SK-MEL-5 (cell line): Measurements from ENCODE around the gene AGBL1. TPM values are rescaled to one million over a fixed set of nuclear protein-coding genes. Genes with fewer than 3 reads are reported as not detected.

Source experiments
- DNase-seq: peaks from one replicate; pipeline ENCODE4 v3.0.0-alpha.2; 2016; ENCODE audit warnings: low read depth, low spot score
- in situ Hi-C: cut with HindIII; loops from 2 replicates; pipeline ENCODE4 v1.10.0; 2016; ENCODE audit warnings: low sequenced_read_pairs, high pct_unique_total_duplicates, low pct_unique_long_range_greater_than_20kb
- total RNA-seq: library from RNA; depleted of rRNA; stranded (reverse); fragments of >200 nt; shearing (Covaris generic); gene quantifications from 2 replicates; pipeline ENCODE4 v1.2.3, GENCODE V29; 2014

AGBL1 gene
- total RNA-seq, 1 experiment from 2014 or later = not detected

DNA sequence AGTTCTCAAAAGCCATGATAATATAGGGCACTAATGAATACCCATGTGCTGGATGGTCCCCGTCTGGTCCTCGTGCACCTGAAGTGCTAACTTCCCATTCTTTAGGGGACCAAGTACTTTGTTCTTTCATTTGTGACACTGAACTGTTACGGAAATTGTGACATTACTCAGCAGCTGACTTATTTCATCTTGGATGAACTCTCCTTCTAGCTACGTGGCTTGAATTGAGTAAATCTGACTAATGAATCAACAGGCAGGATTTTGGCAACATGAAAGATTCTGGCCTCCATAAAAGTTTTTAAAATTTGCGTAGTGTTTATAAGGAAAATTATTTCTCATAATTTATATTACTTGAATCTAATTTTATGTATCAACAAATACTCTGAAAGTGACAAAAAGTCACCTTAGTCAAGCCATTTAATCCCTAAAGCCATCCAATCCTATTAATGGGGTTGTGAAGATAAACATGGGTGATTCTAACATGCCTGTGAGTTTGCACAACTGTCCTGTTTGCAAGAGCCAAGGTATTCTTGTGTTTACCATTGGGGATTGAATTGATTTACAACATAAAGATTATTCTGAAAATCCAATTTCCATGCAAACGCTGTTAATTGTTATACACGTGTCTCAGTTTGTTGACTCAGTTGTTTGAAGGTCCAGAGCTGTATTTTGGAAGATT, 119.9 kb downstream of the AGBL1 start:
- in situ Hi-C loops = no loop called here
- no peak for DNase-seq

DNA sequence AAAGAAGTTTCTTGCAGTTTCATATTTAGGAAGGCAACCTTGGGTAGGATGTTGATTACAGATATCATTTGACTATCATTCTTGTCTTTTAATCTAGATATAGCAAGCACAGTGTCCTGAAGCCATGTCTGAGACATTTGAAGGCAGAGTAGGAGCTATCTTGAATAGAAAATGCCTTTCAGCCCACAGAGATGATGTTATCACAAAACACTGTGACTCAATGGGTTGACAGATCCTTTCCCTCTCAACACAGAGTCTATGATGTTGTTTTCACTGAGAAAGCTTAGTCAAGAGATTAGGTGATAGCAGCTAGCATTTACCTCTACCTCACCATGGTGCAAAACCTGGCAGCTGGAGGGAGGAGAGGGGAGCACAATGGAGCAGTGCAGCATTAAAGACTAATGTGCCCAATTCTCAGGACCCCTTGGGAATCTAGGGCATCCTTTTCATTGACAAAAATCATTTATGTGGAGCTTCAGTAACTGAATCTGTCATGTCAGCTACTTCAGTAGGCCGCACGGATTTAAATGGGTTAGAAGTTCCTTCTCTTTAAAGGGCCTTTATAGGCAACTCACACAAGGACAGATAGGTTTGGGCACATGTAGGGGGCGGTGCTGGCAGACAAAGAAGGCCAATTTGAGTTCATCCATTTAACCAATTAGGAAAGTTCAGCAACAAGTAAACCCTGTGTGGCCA, 121.8 kb downstream of the AGBL1 start:
- in situ Hi-C loops = no loop called here
- DNase-seq = no peak

DNA sequence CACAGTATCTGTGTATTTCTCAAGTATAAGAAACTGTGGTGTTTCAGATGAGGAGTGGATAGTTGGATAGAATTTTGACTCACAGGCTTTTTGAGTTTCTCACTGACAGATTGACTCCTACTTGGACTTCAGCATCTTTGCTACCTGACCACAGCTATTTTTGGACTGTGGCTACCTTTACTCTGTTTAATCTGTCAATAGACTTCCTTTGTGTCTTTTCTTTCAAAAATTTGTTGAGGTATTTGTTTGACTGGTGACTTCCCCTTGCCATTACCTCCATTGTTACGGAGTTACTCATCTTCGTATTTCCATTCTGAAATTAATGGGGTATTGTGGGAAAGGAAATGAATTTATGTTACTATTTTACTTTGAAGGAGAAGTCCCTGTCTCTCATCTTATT, 123.8 kb downstream of the AGBL1 start:
- no peak for DNase-seq
- in situ Hi-C loops = no loop called here

DNA sequence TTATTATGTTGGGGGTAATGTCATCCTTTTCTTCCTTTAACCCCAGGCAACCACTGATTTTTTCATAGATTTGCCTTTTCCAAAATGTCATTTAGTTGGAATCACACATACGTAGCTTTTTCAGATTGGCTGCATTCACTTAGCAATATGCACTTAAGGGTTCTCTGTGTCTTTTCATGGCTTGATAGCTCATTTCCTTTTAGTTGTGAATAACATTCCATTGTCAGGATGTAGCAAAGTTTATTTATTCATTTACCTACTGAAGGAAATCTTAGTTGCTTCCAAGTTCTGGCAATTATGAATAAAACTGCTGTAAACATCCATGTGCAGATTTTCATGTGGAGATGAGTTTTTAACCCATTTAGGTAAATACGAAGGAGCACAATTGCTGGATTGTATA, 125.4 kb downstream of the AGBL1 start:
- in situ Hi-C loops = no loop called here

DNA sequence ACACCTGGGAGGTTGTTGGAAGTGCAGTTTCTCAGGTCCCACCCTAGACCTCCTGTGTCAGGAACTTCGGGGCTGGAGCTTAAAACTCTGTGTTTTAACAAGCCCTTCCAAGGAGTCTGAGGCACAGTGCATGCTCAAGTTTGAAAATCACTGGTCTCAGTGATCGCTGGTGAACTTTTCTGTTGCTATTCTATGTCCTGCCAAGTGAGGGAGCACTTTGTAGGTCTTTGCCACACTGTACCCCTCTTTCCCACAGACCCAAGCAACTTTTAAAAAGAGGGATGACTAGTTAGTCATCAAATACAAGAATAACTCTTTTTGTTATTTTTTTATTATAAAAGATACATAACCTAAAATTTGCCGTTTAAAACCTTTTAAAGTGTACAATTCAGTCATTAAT, 133.7 kb downstream of the AGBL1 start:
- DNase-seq = peak; percentile 12
- in situ Hi-C loops = no loop called here

More for the DNA sequence above, 125.4 kb downstream of the AGBL1 start:
- DNase-seq = no peak

DNA sequence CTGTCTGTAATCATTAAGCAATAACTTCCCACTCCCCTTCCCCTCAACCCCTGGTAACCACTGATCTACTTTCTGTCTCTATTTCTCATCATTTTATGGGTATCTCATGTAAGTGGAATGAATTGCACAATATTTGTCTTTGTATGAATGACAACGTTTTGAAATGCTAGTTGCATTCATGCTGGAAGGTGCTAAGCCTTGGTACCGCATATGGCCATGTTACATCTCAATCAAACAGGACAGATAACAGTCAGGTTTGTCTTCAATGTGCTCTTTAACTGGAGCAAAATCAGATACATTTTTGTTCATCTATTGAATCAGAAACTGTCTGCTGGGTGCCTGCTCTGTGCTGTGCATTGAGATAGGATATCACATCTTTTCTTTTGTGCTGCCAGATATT, 134.2 kb downstream of the AGBL1 start:
- in situ Hi-C loops = no loop called here
- no peak for DNase-seq

DNA sequence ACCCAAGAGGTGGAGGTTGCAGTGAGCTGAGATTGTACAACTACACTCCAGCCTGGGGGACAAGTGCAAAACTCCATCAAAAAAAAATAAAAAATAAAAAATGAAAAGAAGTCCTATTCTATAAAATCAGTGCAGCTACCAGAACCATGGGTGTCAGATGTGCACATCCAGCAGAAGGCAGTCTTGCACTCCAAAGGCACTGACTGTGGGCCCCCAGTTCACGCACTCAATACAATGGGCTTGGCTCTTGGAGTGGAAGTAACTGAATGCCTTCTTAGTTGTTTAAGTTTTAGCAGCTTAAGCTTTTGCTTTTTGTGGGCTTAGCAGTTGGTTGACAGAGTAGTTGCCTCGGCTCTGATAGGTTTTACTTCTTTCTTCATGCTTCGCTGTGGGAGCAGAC, 141.4 kb downstream of the AGBL1 start:
- DNase-seq = no peak
- in situ Hi-C loops = no loop called here

DNA sequence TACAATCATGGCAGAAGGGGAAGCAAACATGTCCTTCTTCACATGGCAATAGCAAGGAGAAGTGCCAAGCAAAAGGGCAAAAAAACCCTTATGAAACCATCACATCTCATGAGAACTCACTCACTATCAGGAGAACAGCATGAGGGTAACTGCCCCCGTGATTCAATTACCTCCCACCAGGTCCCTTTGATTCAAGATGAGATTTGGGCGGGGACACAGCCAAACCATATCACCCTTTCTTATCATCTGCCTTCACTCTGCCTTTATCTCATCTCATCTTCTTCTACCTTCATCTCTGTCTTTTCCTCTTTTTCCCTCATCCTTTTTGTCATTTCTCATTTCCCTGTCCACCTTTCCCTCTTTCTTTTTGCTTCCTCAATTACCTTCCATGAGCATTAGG, 149.6 kb downstream of the AGBL1 start:
- no peak for DNase-seq
- in situ Hi-C loops = no loop called here

DNA sequence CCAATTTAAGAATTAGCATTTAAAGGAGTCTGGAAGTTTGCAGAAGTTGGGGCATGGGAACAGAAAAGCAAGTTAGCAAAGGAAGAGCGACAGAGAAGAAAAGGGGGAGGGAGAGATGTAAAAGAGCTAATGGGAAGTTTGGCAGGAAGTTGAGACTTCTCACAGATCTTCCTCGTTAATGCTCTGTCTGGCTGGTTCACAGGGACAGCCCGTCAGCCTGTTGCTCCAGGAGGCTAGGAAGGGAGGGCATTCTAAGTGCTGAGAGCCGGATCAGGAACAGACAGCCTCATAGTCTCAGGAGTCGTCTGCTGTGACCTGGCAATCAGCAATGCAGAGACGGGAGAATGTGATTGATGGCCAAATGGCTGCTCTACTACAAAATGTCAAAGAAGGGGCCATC, 150.3 kb downstream of the AGBL1 start:
- DNase-seq = no peak
- in situ Hi-C loops = no loop called here

DNA sequence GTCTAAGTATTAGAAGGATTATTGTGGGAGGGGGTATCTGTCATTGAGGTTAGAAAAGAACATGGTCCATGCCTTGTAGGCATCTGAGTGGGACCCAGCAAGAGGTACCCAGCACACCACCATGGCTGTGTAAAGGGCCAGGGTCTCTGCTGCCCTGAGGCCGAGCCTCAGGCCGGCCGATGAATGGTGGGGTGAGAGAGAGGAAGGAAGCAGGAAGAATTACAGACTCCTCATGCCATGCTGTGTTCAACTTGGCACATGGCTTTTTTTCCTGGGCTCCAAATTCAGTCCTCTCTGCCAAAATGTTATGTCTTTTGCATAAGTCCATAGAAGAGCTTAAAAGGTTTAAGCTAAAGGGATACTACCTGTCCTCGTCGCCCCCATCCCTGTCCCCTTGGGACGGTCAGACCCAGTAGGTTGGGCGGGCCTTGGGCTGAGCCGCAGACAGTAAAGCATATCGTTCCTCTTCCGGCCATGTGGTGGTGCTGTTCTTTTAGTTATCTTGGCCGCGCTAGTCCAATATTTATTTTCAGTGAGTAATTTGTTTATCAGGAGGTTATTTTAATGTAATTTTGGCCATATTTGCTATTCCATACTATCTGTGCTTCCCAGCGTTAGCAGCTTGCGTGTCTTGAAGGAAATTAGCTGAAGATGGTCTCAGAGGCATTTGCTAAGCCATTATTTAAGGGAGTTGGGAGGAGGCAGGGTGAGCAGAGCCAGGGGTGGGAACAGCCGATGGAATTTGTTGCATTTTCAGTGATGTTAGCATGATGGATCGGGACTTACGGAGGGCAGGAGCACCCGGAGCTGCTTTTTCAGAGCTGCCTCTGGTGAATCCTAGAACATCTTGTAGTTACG, 152.4 kb downstream of the AGBL1 start:
- peak; percentile 66 for DNase-seq

DNA sequence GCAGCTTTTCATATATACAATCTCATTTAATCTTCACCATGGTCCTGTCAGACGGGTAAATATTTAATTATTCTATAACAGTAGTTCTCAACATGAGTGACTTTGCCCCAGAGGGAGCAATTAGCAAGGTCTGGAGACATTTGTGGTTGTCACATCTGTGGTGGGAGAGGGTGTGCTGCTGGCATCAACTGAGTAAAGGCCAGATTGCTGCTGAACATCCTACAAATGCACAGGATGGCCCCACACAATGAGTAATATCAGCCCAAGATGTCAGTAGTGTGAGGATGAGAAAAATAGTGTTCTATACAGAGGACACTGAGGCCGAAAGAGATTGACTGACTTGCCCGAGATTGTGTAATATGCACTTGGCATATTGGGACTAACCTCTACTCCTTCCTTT, 156.0 kb downstream of the AGBL1 start:
- DNase-seq = no peak
- in situ Hi-C loops = no loop called here

More for the DNA sequence above, 152.4 kb downstream of the AGBL1 start:
- in situ Hi-C loops = no loop called here

DNA sequence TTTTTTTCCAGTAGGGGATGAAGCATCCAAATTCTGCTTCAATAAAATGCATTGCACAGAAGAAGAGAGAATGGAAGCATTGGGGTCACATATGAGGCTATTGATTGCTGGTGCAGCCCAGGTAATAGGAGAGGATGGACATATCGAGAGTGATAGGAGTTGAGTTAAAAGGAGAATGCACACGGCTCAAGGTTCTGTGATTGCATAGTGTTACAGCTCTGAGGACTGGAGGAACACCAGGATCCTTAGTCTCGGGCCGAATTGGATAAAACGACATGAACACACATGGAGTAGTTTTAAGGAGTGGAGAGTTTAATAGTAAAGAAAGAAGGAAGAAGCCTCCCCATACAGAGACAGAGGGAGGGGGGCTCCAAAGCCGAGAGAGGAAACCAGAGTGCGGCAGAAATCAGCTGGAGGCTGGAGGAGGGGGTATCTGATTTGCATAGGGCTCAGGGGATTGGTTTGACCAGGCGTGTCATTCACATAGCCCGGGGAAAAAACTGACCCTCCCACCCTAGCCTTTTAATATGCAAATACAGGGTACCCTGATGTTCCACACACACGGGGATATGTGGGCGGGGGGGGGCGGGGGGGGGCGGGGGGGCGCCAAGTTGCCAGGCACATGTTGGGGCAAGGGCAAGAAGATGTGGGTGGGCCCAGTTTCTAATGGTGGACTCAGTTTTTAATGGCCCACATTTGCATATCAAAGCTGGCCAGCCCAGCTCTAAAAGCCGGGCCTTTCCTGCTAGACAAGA, 156.9 kb downstream of the AGBL1 start:
- in situ Hi-C loops = no loop called here
- no peak for DNase-seq

DNA sequence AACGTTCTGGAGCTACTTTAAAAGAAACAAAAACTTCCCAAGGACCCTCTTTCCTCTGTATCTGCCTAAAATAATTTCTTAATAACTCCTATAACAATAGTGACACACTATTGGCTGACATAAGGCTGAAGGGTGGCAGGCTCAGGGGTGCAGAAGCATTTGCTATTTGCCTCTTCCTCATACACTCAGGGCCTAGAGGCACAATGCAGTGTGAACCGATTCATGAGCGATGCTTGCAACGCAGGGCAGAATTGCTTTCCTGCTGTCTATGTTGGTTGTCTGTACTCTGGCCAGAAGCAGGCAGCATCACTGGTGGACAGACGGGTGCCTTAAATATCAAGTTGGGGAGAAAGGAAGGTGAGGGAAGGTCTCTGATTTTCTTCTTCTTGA, 157.4 kb downstream of the AGBL1 start:
- in situ Hi-C loops = no loop called here
- DNase-seq = no peak

DNA sequence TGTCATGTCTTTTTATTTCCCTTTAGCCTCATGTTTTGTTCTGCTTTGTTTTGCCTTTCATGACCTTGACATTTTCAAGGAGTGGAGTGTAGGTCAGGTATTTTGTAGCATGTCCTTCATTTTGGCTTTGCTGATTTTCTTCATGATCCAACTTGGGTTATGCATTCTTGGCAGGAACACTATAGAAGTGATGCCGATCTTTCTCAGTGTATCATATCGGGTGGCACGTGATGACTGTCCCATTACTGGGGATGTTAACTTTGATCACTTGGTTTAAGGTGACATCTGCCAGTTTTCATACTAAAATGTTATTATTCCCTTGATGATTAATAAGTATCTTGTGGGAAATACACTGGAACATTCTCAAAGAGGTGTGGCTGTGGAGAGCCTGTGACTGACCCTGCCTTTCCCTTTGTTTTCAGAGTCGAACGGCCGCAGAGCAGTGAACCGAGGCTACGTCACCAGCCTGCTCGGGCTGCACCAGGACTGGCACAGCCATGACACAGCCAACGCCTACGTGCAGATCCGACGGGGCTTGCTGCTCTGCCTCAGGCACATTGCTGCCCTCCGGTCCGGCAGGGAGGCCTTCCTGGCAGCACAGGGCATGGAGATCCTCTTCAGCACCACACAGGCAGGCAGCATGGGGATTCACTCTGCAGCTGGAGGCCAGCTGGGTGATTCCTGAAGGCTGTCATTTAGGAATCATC, 167.7 kb downstream of the AGBL1 start:
- in situ Hi-C loops = no loop called here
- DNase-seq = no peak

DNA sequence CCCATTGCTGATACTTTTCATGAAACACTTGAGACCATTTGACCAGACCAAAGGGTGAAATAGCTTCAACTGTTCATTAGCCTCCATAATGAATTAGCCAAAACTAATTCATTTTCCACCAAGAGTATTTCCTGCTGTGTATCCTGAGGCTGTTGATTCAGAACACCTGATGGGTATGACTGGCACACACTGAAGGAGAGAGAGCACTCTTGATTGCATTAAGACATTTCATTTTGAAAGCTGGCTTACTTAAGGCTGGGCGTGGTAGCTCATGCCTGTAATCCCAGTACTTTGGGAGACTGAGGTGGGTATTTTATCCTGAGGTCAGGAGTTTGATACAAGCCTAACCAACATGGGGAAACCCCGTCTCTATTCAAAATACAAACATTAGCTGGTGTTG, 175.6 kb downstream of the AGBL1 start:
- no peak for DNase-seq
- in situ Hi-C loops = no loop called here

DNA sequence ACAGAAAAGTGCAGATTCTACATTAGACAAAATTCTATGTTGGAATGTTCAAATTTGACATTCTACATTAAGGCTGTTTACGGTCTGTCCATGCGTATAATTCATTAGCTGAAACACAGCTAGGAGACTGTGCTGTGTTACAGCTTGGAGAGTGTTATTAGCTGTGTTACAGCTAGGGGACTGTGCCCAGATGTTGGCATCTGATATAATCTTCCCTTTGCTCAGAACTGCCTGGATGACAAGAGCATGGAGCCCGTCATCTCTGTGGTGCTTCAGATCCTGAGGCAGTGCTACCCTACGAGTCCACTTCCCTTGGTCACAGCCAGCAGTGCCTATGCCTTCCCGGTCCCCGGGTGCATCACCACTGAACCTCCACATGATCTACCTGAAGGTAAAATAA, 177.0 kb downstream of the AGBL1 start:
- no peak for DNase-seq
- in situ Hi-C loops = no loop called here

DNA sequence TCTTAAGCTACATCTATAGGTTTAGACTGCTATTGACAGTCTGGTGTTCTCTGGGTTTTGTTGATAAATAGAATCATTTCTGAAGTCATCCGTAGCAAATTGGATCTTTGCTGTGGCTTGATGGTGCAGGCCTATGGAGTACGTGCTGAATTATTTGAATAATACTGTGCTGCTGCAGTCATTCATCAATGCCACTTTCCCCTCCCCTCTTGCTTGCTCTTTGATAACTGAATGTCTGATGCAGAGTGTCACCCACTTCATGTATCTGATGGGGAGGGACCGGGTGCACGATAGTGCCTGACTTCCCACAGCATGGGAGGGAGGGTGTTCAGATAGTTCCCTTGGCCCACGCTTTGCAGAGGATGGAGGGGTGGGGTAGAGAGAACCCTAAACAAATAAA, 179.9 kb downstream of the AGBL1 start:
- in situ Hi-C loops = no loop called here
- DNase-seq = no peak
